Adrenal gland (tissue), 12 donors: ENCODE results near the gene MSN. TPM values are rescaled to one million over a fixed set of nuclear protein-coding genes. Genes with fewer than 3 reads are reported as not detected.

Source experiments
- DNase-seq, 7 donors: peaks; one replicate each; pipeline ENCODE4 v3.0.0-alpha.2; 2019 to 2020
- H3K27ac ChIP-seq, 5 donors: fragments of 200-600 bp; sonication (generic) in 4 of 5; 1 replicate in 3 of 5; 2 replicates in 2 of 5; pipeline versions ENCODE4 v1.5.1 to v1.8.0; 2016 to 2020; ENCODE audit warnings: mild to moderate bottlenecking in 1 of 5
- H3K27me3 ChIP-seq: fragments of 200-600 bp; 2 replicates; pipeline ENCODE4 v1.8.0; 2021
- H3K36me3 ChIP-seq, 2 donors: fragments of 200-600 bp; replicated peaks in 1 of 2; 1 replicate in 1 of 2; 2 replicates in 1 of 2; pipeline versions ENCODE4 v1.5.1 to v1.8.0; 2018 to 2022
- H3K4me1 ChIP-seq, 2 donors: fragments of 200-600 bp; replicated peaks in 1 of 2; 1 replicate in 1 of 2; 2 replicates in 1 of 2; pipeline versions ENCODE4 v1.5.1 to v1.8.0; 2018 to 2021
- H3K4me3 ChIP-seq, 4 donors: fragments of 200-600 bp; sonication (generic) in 3 of 4; one replicate each; pipeline ENCODE4 v1.5.1; 2016 to 2018
- H3K9me3 ChIP-seq, 3 donors: fragments of 200-600 bp; sonication (generic) in 1 of 3; replicated peaks in 1 of 3; 1 replicate in 2 of 3; 2 replicates in 1 of 3; pipeline versions ENCODE4 v1.5.1 to v1.8.0; 2016 to 2021
- CTCF ChIP-seq, 6 experiments: fragments of 450-650 bp in 4 of 6; fragments of 200-600 bp in 2 of 6; sonication (generic) in 1 of 6; IDR thresholded peaks; 1 replicate in 5 of 6; 2 replicates in 1 of 6; pipeline versions ENCODE4 v1.5.1 to v1.8.0; 2016 to 2021; ENCODE audit warnings: antibody characterized with exemption in 6 of 6, mild to moderate bottlenecking in 2 of 6, moderate library complexity in 1 of 6
- POLR2A ChIP-seq, 2 donors: fragments of 450-650 bp; IDR thresholded peaks; one replicate each; pipeline ENCODE4 v1.6.1; 2017; ENCODE audit warnings: antibody characterized with exemption in 2 of 2, mild to moderate bottlenecking in 2 of 2, moderate library complexity in 1 of 2
- WGBS, 4 donors: extraction: QIAGEN DNeasy Blood & Tissue Kit in 2 of 4; methylation state at CpG; one replicate each; pipeline versions ENCODE4 v1.1.5 to v1.1.7; 2013 to 2017; 5-methylcytosine and 5-hydroxymethylcytosine counted together
- intact Hi-C, 2 donors: fragments of 100-400 bp; cut with DNase I; formaldehyde crosslinking; loops; one replicate each; pipeline versions ENCODE4 v1.14.1 to v1.15.0; 2022 to 2023
- polyA plus RNA-seq, 3 donors: library from polyadenylated mRNA; stranded (reverse); fragments of 200-250 nt in 2 of 3; fragments of 350-450 nt in 1 of 3; fragmentation: Illumina TruSeq in 1 of 3; extraction: RNeasy Lipid Tissue Mini Kit (QIAGEN cat#74804) in 1 of 3; gene quantifications; one replicate each; pipeline ENCODE4 v1.2.3, GENCODE V29; 2013 to 2014
- total RNA-seq, 9 donors: library from RNA; depleted of rRNA in 4 of 9; stranded (reverse); fragments of >200 nt in 4 of 9; fragments of 120-200 nt in 1 of 9; fragmentation: NEBNext Ultra II Directional in 1 of 9; extraction: Animal tissue kit (Norgen Biotek cat#: 25700) in 1 of 9; gene quantifications; one replicate each; pipeline versions ENCODE4 v1.1.0 to v1.2.4, GENCODE V29; 2013 to 2023
- donor health status: healthy with polysubstance abuse.
- donor health status: Bipolar disorder and iron deficiency.
- donor health status: DM: yes; HTN: yes; CAD: no.
- donor health status: DM: no; HTN: no; CAD: no.
- donor health status: DM: no; HTN: no; CAD: no.
- donor health status: DM: yes; HTN: yes; CAD: no.

Gene MSN
- total and polyA plus RNA-seq, 12 donors = 40.9 to 244 (median 178) TPM

GRCh38 chrX:65685112-65685511, 17.7 kb downstream of the MSN start:
- DNase-seq = no peak
- Histone ChIP-seq H3K9me3 (no peaks in the 10 kb centered on the region), H3K4me1 (peaks cover 0 to 49% of the 10 kb centered on the region in 2 donors), H3K4me3 (no peak overlapping the region), H3K27ac (no peak overlapping the region), H3K27me3 (no peaks in the 10 kb centered on the region), H3K36me3 (no peaks in the 10 kb centered on the region)
- intact Hi-C loops = no loop called here
- TF ChIP-seq POLR2A (IDR thresholded peaks at IDR 0.05) (no peak), CTCF (IDR thresholded peaks at IDR 0.05) (no peak)
- 100% methylated on average over 1 of the region's 1 CpG for WGBS, 4 donors

- intact Hi-C loops = no loop called here
- no peaks in the 10 kb centered on the region for H3K27me3 ChIP-seq
- H3K9me3 ChIP-seq = no peaks in the 10 kb centered on the region
- peak overlapping the region in 2 of 5 donors; percentile 3 for H3K27ac ChIP-seq
- H3K4me3 ChIP-seq = no peak overlapping the region
- no peak for TF ChIP-seq CTCF (IDR thresholded peaks at IDR 0.05)
- no peak for TF ChIP-seq POLR2A (IDR thresholded peaks at IDR 0.05)
- no peaks in the 10 kb centered on the region for H3K36me3 ChIP-seq
- DNase-seq = no peak
- H3K4me1 ChIP-seq = peaks cover 0 to 51% of the 10 kb centered on the region in 2 donors
These were observed 18.8 kb downstream of the MSN start for GRCh38 chrX:65686236-65686635.

- TF ChIP-seq POLR2A (IDR thresholded peaks at IDR 0.05) = no peak
- Histone ChIP-seq H3K4me1 (peaks cover 4 to 41% of the 10 kb centered on the region in 2 donors), H3K4me3 (no peak overlapping the region), H3K36me3 (no peaks in the 10 kb centered on the region), H3K27ac (no peak overlapping the region), H3K9me3 (no peaks in the 10 kb centered on the region), H3K27me3 (no peaks in the 10 kb centered on the region)
- intact Hi-C loops = no loop called here
- WGBS, 4 donors = 78 to 94% (median 80%) methylated on average over 3 of the region's 3 CpGs
- no peak for DNase-seq
These were observed 19.9 kb downstream of the MSN start for GRCh38 chrX:65687367-65687766.

- H3K27me3 ChIP-seq = no peaks in the 10 kb centered on the region
- no peaks in the 10 kb centered on the region for H3K9me3 ChIP-seq
- 28 to 62% (median 57%) methylated on average over 3 of the region's 3 CpGs for WGBS, 4 donors
- H3K4me1 ChIP-seq = peaks cover 4 to 37% of the 10 kb centered on the region in 2 donors
- no peak for DNase-seq
- no peaks in the 10 kb centered on the region for H3K36me3 ChIP-seq
- intact Hi-C loops = no loop called here
- TF ChIP-seq POLR2A (IDR thresholded peaks at IDR 0.05) (no peak), CTCF (IDR thresholded peaks at IDR 0.05) (no peak)
- no peak overlapping the region for H3K27ac ChIP-seq
- no peak overlapping the region for H3K4me3 ChIP-seq
These were observed 21.0 kb downstream of the MSN start for GRCh38 chrX:65688403-65688871.

- H3K36me3 ChIP-seq = no peaks in the 10 kb centered on the region
- intact Hi-C loops = no loop called here
These were observed 21.9 kb downstream of the MSN start for GRCh38 chrX:65689377-65689776.

More at GRCh38 chrX:65689377-65689776, 21.9 kb downstream of the MSN start:
- DNase-seq = no peak
- Histone ChIP-seq H3K27me3 (no peaks in the 10 kb centered on the region), H3K4me1 (peaks cover 4 to 37% of the 10 kb centered on the region in 2 donors), H3K4me3 (no peak overlapping the region), H3K27ac (no peak overlapping the region), H3K9me3 (no peaks in the 10 kb centered on the region)
- WGBS, 4 donors = 78 to 92% (median 88%) methylated on average over 2 of the region's 2 CpGs
- no peak for TF ChIP-seq POLR2A (IDR thresholded peaks at IDR 0.05)
- TF ChIP-seq CTCF (IDR thresholded peaks at IDR 0.05) = no peak
